AG04450 (cell line): Measurements from ENCODE around the gene SPINK7. TPM values are rescaled to one million over a fixed set of nuclear protein-coding genes. Genes with fewer than 3 reads are reported as not detected.
"Not testable (repeated sequence)": the region's sequence is repeated elsewhere in the genome, so short reads cannot be mapped to it uniquely, and the experiment has no call there.

Experiments used
- CTCF ChIA-PET: fragments of 300-600, 350-600 bp; formaldehyde crosslinking; extraction: SDS; loops from one replicate; lab custom pipeline; 2022; ENCODE audit warnings: antibody characterized with exemption, inconsistent platforms; lab: Charles Lee
- POLR2A ChIA-PET: fragments of 350-600 bp; formaldehyde crosslinking; extraction: SDS; loops from one replicate; lab custom pipeline; 2021; ENCODE audit warnings: antibody characterized with exemption, inconsistent platforms; lab: Yijun Ruan, JAX
- DNase-seq: peaks from one replicate; pipeline ENCODE4 v3.0.0-alpha.2; 2011; ENCODE audit warnings: low read depth, low spot score
- H3K27ac ChIP-seq: one replicate; pipeline ENCODE4 v1.5.1; 2012; ENCODE audit warnings: low read depth, low read length, control low read depth
- H3K27me3 ChIP-seq: one replicate; pipeline ENCODE4 v1.6.0; 2012; ENCODE audit warnings: low read length; ENCODE audit not compliant: control insufficient read depth, insufficient read depth
- H3K4me3 ChIP-seq: 2 replicates; pipeline ENCODE4 v1.5.1; 2011; ENCODE audit warnings: mild to moderate bottlenecking, low read depth, low read length, control low read depth
- H3K9me3 ChIP-seq: 2 replicates; pipeline ENCODE4 v1.5.1; 2012; ENCODE audit warnings: low read length; ENCODE audit not compliant: control insufficient read depth, insufficient read depth
- polyA plus RNA-seq: library from polyadenylated mRNA; depleted of rRNA; stranded (reverse); fragments of >200 nt; gene quantifications from 2 replicates; pipeline ENCODE4 v1.2.3, GENCODE V29; 2011
- TF ChIP-seq, protein P1 (sequence below): IDR thresholded peaks from 2 replicates; pipeline ENCODE4 v1.5.1; 2011; ENCODE audit warnings: low read depth, low read length, control low read depth, inconsistent platforms

Gene SPINK7
- polyA plus RNA-seq, 1 experiment: not detected

- H3K9me3 ChIP-seq: no peaks in the 10 kb centered on the region
- CTCF ChIA-PET: no interaction called here
These were observed 739 bp upstream of the SPINK7 start for GRCh38 chr5:148311484-148311883.

DNA sequence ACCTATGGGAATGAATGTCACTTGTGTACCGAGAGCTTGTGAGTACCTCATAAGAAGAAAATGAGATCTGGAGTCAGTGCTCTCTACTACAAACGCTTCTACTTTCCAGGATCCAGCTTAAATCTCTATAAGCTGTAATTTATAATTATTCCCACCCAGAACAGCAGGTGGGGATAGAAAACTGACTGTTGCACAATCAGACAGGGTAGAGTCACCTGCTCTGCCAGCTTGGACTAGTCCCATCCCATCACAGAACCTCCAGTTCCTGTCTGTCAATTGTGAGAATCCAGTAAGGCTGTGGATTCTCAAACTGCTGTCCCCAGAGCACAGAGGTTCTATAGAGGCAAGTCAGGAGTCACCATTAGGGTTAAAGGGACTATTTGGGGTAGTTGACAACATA lies 2.0 kb downstream of the SPINK7 start:
- Histone ChIP-seq H3K4me3 (no peak overlapping the region), H3K27me3 (no peaks in the 10 kb centered on the region), H3K27ac (no peak overlapping the region), H3K9me3 (no peaks in the 10 kb centered on the region)
- no peak for DNase-seq
- ChIA-PET POLR2A (no interaction called here), CTCF (interaction anchor here (0.8 kb wide), 1 partner anchor 417 kb away, joined by 3 read pairs; no protein-coding TSS in a partner anchor)
- TF ChIP-seq, protein P1, sequence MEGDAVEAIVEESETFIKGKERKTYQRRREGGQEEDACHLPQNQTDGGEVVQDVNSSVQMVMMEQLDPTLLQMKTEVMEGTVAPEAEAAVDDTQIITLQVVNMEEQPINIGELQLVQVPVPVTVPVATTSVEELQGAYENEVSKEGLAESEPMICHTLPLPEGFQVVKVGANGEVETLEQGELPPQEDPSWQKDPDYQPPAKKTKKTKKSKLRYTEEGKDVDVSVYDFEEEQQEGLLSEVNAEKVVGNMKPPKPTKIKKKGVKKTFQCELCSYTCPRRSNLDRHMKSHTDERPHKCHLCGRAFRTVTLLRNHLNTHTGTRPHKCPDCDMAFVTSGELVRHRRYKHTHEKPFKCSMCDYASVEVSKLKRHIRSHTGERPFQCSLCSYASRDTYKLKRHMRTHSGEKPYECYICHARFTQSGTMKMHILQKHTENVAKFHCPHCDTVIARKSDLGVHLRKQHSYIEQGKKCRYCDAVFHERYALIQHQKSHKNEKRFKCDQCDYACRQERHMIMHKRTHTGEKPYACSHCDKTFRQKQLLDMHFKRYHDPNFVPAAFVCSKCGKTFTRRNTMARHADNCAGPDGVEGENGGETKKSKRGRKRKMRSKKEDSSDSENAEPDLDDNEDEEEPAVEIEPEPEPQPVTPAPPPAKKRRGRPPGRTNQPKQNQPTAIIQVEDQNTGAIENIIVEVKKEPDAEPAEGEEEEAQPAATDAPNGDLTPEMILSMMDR: no peak

More at GRCh38 chr5:148311484-148311883, 739 bp upstream of the SPINK7 start:
- no peak overlapping the region for H3K27ac ChIP-seq
- TF ChIP-seq, protein P1: no peak
- POLR2A ChIA-PET: interaction anchor here (0.6 kb wide), 1 partner anchor 153 kb away, joined by 3 read pairs; no protein-coding TSS in a partner anchor
- no peak for DNase-seq
- H3K27me3 ChIP-seq: no peaks in the 10 kb centered on the region
- no peak overlapping the region for H3K4me3 ChIP-seq

GRCh38 chr5:148314731-148315130 lies 2.5 kb downstream of the SPINK7 start:
- Histone ChIP-seq H3K27me3 (no peaks in the 10 kb centered on the region), H3K4me3 (no peak overlapping the region), H3K27ac (no peak overlapping the region), H3K9me3 (no peaks in the 10 kb centered on the region)
- ChIA-PET POLR2A (no interaction called here), CTCF (no interaction called here)
- no peak for DNase-seq
- TF ChIP-seq, protein P1: no peak

GRCh38 chr5:148320011-148320963 lies 8.1 kb downstream of the SPINK7 start:
- CTCF ChIA-PET, POLR2A ChIA-PET: not testable (repeated sequence)

GRCh38 chr5:148333262-148333849 lies 21.1 kb downstream of the SPINK7 start:
- no peak for DNase-seq
- Histone ChIP-seq H3K27ac (no peak overlapping the region), H3K9me3 (no peaks in the 10 kb centered on the region), H3K4me3 (no peak overlapping the region), H3K27me3 (no peaks in the 10 kb centered on the region)
- POLR2A ChIA-PET: no interaction called here
- TF ChIP-seq, protein P1: no peak
- CTCF ChIA-PET: no interaction called here

More at GRCh38 chr5:148320011-148320963, 8.1 kb downstream of the SPINK7 start:
- DNase-seq, H3K27me3 ChIP-seq, H3K27ac ChIP-seq, H3K9me3 ChIP-seq: not testable (repeated sequence)
- H3K4me3 ChIP-seq: peak overlapping the region; percentile 34
